Middle frontal gyrus (tissue), 1 donor: Measurements from ENCODE around the gene MRPS5.

Experiments used
- DNase-seq: peaks from one replicate; pipeline ENCODE4 v3.0.0-alpha.2; 2015; ENCODE audit warnings: low spot score; ENCODE audit errors: extremely low spot score

Gene MRPS5

DNA sequence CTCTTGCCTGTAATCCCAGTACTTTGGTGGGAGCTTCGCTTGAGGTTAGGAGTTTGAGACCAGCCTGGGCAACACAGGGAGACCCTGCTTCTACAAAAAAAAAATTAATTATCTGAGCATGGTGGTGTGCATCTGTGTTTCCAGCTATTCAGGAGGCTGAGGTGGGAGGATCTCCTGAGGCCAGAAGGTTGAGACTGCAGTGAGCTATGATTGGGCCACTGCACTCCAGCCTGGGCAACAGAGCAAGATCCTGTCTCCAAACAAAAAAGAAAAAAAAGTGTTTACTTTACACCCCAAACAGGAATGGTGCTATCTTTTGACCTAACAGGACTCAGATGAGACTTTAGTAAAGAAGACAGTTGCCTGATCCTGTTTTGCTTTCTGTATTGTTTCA lies 60.5 kb downstream of the MRPS5 start:
- no peak for DNase-seq

DNA sequence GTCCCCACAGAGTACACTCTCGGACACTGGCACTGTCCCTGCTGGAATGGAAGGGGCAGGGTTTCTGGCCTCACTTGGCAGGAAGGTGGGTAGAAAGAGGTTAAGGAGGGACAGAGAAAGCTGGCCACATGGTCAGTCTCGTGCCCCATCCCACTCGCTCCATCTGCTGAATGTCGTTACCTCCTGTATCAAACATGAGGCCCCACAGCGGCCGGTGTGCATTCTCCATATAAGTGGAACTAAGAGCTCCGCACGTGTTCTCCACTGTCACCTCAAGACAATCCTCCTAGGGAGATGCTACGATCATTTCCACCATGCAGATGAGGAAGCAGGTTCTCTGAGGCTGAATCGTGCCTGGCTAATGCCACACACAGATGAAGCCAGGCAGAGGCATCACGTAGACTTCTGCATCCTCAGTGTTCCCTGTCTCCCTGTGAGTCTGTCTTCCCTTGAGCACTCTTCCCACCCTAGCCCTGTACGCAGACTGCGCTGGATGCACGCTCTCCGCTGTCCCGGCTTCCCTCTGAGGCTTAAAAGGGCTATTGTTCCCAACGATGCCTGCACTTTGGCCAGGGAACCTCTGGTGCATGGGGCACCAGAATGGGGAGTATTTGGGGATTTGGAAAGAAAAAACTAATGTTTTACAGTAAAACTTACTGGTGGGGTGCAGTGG lies 61.0 kb downstream of the MRPS5 start:
- no peak for DNase-seq

DNA sequence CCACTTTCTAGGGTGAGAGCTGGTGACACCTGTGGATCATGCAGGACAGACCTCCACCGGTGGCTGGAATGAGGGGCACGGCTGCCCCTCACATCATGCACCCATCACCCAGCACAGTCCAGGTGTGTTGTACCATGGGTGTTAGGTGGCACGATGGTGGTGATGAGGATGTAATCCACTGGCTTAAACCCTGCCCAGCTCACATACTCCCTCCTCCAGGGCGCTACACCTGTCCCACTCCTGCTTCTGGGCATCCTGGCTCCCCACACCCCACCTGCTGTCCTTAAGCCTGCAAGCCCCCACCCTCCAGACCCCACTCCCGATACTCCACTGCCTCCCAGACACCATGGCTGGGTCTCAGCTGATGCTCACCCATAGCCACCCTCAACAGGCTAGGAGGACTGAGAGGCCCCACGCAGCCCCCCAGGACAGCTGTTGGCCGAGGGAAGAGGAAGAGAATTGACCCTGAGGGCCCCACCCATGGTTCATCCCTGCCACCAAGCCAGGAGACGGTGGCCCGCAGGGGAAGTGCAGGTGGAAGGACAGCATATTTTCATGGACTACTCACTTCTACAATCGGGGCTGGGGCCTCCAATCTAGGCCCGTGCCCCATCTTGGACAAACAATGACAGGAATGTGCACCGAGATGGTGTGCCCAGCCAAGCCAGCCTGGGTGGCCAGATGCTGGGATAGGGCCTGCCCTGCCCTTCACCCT lies 61.8 kb downstream of the MRPS5 start:
- no peak for DNase-seq

DNA sequence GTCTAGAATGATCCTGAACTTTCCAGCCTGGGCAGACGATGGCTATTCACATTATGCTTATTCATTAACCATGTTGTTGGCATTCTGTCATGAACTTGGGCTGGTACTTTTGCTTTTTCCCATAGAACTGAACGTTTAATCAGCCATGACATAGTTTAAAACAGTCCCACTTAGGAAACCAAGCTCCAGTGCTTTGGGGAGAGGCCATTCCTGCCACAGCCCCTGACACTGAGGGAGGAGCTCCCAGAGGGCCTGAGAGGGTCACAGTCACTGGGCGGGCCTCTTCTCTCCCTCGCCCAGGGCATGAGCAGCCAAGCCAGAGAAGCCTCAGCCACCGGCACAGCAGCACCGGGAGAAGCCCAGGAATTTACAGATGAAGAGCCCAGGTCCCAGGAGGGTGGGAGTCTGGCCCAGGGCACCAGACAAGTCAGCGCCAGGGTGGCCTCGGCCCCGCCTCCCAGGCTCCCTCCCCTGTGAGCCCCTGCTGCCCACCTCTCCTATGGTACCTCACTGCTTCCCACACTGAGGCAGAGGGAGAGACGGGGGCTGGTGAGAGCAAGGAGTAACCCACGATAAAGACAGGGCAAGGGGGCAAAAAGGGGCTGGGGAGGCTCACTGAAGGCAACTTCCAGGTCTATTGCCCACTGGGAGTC lies 62.5 kb downstream of the MRPS5 start:
- DNase-seq, result no peak

DNA sequence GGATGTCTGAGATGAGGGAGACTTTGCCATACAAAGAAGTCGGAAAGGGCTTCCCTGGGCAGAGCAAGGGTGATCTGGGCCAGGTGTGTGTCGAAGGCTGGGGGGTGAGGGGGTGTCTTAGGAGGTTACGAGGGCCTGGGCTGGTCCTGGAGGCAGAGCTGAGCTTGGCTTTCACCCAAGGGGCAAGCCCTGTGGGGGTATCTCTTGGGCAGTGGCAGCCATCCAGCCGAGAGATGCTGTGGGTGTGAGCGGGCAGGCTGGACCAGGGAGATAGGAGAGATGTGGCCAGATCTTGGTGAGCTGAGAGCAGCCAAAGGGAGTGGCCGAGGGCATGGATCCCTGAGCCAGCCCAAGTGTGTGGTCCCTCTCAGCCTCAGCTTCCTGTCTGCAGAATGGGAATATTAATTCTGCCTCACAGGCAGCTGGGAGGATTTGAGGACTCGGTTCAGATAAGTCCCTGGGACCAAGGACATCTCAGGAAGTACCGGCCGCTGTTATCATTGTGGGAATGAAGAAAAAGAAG lies 63.1 kb downstream of the MRPS5 start:
- no peak for DNase-seq

DNA sequence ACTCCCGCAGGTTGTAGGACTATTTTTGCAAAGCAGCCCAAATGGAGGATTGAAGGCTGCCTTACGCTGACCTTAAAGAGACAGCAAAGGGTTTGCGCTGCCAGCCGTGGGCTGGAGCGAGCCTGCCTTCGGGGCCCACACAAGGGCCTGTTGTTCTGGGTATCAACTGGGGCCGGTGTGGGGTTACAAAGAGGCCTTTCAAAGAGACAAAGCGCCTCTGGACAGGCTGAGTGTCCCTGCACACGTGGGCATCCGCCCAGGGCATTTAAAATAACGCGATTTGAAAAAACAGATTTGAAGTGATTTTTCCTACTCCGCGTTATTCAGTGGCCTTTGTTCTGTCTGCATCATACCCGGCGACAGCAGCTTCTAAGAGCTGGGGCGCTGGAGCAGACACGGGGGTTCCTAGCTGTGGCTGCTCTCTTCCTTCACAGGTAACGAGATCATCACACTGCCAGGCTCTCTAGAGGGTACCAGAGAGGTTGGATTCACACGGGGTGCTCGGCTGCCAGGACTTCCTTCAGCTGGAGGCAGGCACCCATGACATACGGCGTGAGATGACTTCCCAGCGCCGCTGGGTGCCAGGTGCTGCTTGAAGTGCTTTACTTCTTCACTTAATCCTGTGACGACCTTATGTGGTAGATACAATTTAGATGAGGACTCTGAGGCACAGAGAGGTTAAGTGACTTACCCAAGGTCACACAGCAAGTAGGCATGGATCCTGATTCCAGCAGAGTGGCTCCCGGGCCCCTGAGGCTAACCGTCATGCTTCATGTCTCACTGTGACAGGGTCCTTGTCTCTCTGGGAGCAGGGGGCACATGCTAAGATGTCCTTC lies 63.9 kb downstream of the MRPS5 start:
- DNase-seq, result peak; percentile 73

DNA sequence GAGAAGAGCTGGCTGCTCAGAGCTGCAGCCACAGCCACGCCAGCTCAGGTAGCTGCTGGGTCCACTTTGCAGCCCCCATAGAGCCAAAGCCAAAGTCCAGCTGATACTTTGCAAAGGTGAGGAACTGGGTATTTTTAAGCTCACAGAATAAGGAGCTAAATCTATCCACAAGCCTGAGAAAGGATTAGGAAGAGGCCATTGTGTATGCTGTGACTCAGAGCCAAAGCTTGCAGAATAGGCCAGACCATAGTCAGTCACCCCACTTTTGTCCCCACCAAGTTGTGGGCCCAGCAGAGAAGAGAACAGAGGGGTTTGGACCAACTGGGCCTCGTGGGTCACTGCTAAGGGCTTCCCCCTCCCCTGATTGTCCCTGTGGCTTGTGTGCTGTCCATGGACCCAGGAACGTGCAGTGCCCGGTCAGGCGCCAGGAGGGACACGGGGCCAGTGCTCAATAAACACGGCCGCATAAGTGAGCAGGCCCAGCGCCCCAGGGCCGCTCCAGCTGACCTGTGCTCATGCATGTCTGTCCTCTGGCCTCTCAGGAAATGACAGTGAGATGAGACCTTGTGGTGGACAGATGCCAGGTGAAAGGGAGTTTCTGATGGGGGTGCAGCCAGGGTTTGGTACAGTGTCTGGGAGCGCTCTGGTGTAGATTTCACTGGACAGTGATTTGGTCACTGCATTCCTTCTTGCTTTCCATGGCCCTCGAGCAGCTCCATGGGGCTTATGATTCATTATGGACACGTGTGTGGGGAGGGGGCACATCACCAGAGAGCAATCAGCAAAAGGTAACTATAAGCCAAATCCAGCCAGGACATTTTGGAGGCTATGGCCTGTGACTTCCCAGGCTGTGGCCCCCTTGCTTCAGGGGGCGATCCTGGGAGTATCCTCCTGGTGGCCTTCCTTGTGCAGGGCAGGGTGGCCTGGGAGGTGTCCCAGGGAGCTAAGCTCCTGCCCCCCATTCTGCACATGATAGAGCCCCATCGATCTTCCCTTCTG lies 64.8 kb downstream of the MRPS5 start:
- DNase-seq, result no peak

DNA sequence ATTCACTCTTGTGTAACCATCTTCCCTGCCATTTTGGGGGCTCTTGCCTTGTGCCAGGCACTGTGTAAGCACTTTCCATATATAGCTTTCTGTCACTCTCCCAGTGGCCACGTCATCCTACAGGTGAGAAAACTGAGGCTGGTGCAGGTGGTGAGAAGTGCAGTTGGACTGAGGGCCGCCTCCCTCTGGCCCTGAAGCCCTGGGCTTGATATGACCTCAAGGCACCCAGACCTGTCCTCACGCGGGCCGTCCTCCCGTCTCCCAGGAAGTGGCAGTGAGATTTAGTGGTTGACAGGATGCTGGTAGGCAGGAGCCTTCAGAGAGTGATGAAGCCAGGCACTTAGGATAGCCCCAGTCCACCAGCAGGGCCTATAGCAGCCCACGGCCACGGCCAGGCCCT lies 65.6 kb downstream of the MRPS5 start:
- no peak for DNase-seq

DNA sequence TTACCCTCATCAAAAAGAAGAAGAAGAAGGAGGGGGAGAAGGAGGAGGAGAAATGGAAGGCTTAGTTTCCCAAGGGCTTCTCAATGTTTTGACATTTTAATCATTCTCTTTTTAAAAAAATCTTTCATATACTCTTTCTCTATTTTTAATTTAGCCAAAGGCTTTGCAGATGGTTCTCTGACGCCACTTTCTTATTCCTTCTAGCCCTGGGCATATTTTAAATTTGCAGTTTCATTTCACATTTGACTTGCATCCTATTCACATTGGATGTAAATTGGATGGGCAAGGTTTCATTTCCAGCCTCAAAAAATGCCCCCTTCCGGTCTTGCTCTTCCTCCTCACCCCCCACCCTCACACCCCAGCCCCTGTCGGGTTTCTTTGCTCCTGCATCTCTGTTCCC lies 66.3 kb downstream of the MRPS5 start:
- DNase-seq, result no peak

DNA sequence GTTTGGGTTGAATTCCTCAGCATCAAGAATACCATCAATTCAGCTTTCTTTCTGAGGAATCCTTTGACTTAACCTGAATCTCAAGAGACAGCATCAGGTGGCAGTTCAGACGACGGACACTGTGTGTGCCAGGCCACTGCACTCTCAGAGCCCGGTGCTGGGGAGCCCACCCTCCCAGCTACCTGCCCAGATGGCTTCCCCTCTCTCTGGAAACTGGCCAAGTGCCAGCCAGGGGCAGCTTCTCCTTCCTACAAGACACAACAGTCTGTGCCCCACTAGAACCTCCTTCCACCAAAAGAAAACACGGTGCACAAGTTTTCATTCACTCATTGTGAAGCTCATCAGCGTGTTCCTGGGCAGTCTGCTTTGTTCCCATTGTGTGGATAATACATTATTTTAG lies 67.6 kb downstream of the MRPS5 start:
- DNase-seq, result no peak

DNA sequence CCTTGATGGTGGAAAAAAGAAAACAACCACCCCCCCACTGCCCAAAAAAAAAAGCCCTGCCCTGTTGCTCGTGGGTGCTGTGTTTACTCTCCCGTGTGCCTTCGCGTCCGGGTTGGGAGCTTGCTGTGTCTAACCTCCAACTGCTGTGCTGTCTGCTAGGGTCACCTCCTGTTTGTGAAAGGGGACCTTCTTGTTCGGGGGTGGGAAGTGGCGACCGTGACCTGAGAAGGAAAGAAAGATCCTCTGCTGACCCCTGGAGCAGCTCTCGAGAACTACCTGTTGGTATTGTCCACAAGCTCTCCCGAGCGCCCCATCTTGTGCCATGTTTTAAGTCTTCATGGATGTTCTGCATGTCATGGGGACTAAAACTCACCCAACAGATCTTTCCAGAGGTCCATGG lies 68.1 kb downstream of the MRPS5 start:
- no peak for DNase-seq

DNA sequence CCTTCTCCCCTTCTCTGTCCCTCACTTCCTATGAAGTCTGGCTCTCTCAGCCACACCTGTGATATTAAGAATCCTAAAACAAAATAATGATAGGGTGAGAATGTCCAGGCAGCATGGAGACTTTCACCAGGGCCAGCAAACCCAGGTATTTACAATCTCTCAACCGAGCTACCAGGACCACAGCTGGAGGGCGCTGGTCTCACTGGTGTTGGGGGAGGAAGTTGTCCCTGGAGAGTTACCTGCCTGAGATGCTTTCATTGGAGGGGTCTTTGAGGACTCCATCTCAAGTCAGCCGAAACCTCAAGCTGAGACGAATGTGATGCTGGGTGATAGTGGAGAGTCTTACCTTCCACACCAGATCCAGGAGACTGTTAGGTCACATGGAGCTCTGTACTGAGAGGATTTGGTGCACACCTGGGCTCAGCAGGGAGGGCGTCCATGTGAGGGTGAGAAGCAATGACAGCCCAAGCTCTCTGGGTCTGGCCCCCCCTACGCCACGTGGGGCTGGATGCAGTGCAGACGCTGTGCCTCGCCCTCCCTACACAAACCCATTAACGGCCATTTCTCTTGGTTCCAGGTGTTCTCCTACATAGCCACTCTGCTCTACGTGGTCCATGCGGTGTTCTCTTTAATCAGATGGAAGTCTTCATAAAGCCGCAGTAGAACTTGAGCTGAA lies 68.7 kb downstream of the MRPS5 start:
- no peak for DNase-seq

DNA sequence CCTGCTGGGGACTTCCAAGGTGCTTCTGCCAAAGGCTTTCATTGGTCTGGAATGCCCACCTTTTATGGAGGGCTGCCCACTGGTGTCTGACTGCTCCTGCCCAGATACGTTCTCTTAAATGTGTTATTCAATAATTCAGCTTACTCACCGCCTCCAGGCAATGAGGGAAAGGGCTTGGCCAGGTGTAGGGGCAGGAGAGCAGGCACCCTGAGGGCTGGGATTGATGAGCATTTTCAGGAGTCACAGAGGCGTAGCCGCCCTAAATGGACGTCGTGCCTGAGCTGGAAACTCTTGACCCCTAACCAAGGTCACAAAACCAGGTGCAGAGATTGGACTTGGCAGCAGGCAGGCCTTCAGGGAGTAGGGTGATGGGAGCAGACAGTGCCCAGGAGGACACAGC lies 69.3 kb downstream of the MRPS5 start:
- no peak for DNase-seq

DNA sequence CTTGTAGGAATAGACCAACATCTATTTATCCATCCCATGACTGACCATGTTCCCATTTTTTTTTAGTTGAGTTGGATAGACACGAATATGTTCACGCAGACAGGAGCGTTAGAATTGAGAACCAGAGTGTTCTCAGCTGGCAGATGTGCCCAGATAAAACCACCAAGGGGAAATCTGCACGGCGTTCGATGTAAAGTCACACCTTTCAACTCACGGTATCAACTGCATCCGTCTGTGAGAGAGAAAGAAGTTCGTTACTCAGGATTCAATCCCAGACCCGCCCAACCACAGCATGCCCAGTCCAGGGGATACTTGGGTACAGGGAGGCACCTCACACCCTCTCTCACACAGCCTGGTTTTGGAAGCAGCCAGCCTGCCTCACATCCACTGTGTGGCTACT lies 70.0 kb downstream of the MRPS5 start:
- no peak for DNase-seq

DNA sequence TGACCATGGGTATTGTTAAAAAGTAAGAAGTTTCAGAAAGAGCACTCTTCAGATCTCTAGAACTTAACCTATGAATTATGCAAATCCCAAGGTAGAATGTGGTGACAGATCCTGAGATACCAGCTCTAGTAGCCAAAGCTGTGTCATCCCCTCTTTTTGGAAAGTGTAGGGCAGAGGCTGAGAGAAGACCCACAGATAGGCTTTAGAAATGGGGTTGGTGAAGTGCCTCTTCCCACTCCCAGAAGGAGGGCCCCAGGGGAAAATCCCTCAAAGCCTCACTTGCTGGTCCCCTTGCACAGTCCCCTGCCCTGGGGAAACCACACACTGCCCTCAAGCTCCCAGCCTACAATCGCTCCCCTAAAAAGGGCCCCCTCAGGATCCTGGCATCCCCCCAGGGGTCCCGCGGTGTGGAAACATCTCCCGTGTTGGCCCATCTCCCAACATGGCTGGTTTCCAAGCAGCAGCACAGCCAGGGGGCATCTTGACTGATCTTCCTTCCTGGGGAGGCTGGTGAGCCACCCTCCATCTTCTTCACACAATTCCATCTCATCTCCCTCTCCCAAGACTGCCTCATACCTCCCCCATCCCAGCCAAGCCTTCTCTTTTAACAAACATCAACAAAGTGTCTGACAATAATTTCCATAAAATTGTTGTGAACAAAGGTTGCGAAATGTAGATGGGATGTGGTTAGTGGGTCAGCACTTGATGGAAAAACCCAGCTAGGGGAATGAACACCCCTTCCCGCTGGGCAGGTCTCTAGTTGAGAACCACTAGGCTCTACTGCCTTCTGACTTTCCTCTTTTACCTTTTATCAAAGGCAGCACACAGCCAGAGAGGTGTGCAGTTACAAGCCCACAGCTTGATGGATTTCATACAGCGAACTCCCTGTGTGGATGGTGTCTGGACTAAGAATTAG lies 71.0 kb downstream of the MRPS5 start:
- no peak for DNase-seq

DNA sequence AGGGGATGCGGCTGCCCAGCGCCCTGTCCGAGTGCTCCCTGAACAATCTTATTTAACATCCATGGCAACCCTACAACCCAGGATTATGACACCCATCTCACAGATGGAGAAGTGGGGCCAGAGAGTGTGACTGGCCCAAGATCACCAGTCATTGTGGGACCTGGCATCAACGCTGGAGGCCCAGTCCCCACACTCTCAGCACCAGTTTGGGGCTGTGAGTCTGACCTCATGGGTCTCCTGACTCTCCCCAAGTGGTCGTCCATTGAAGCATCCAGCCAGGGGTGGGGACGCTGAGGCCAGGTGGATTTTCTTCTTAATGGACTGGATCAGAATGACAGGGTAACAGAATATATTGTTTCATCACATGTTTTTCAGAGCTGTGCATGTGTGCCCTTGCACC lies 71.6 kb downstream of the MRPS5 start:
- no peak for DNase-seq

DNA sequence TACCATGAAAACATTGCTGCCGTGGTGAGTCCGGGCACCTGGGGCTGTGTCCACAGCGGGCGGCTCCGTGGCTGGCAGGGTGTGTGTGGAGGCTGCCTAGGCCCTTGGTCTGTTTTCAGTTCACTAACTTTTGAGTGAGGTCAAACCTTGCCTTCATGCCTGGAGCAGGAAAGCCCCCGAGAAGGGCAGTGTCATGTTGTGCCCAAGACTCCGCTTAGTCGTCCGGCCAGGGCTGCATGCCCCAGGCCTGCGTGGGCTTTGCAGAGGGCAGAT lies 72.0 kb downstream of the MRPS5 start:
- DNase-seq, result no peak

DNA sequence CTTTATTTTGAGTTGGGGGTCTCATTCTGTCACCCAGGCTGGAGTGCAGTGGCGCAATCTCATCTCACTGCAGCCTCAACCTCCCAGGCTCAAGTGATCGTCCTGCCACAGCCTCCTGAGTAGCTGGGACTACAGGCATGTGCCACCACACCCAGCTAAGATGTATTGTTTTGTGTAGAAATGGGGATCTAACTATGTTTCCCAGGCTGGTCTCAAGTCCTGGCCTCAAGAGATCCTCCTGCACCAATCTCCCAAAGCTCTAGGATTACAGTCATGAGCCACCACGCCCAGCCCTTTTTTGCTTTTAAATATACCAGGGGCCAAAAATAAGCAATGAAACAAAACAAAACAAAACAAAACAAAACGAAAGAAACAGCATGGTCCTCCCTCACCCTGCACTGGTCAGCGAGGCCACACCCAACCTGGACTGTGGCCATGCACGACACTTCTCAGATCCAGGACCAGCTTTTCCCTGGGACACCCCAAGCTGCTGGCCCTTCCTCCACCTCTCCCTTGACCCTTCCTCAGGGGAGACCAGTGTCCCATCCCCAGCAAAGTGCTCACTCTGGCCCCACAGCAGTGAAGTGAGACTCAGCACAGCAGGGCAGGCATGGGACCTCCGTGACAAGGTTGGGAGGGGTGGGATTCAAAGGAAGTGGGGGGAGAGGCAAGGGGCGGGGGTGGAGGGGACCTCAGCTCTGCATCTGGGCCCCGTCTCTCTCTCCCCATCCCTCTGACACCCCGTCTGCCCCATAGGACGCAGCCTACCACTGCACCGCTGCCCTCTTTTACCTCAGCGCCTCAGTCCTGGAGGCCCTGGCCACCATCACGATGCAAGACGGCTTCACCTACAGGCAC lies 72.6 kb downstream of the MRPS5 start:
- DNase-seq, result no peak
